Right forelimb (tissue), 1 donor: ENCODE results near the gene C1orf21.
"Not testable (repeated sequence)": the region's sequence is repeated elsewhere in the genome, so short reads cannot be mapped to it uniquely, and the experiment has no call there.

Experiments
- DNase-seq: peaks from one replicate; pipeline ENCODE4 v3.0.0-alpha.2; 2018

The C1orf21 gene

GRCh38 chr1:184386312-184387068 is at the start of gene C1orf21:
Gene C1orf21 (plus strand): TSS chr1:184387029. CDS start chr1:184477510, 90,481 bp downstream.
- DNase-seq = peak; percentile 95

- not testable (repeated sequence) for DNase-seq
These were observed 49.0 kb upstream of the C1orf21 start for GRCh38 chr1:184337865-184338264.

GRCh38 chr1:184340984-184341383 is 45.8 kb upstream of the C1orf21 start:
- no peak for DNase-seq

GRCh38 chr1:184350573-184350972 is 36.3 kb upstream of the C1orf21 start:
- DNase-seq = no peak

GRCh38 chr1:184351416-184351975 is 35.3 kb upstream of the C1orf21 start:
- no peak for DNase-seq

GRCh38 chr1:184352776-184353175 is 34.1 kb upstream of the C1orf21 start:
- no peak for DNase-seq

- DNase-seq = no peak
These were observed 32.1 kb upstream of the C1orf21 start for GRCh38 chr1:184354719-184355118.

GRCh38 chr1:184356891-184357290 is 29.9 kb upstream of the C1orf21 start:
- DNase-seq = no peak

- DNase-seq = no peak
These were observed 28.6 kb upstream of the C1orf21 start for GRCh38 chr1:184358256-184358655.

GRCh38 chr1:184359909-184360308 is 26.9 kb upstream of the C1orf21 start:
- no peak for DNase-seq

- no peak for DNase-seq
These were observed 24.0 kb upstream of the C1orf21 start for GRCh38 chr1:184362876-184363275.

GRCh38 chr1:184365699-184366098 is 21.1 kb upstream of the C1orf21 start:
- DNase-seq = no peak

- DNase-seq = peak; percentile 54
These were observed 19.8 kb upstream of the C1orf21 start for GRCh38 chr1:184366997-184367396.

- no peak for DNase-seq
These were observed 19.3 kb upstream of the C1orf21 start for GRCh38 chr1:184367427-184368038.

- DNase-seq = no peak
These were observed 18.5 kb upstream of the C1orf21 start for GRCh38 chr1:184368354-184368753.

- DNase-seq = no peak
These were observed 16.0 kb upstream of the C1orf21 start for GRCh38 chr1:184370850-184371249.

- DNase-seq = no peak
These were observed 13.7 kb upstream of the C1orf21 start for GRCh38 chr1:184373155-184373554.

GRCh38 chr1:184376369-184376768 is 10.5 kb upstream of the C1orf21 start:
- no peak for DNase-seq

GRCh38 chr1:184379111-184379752 is 7.6 kb upstream of the C1orf21 start:
- no peak for DNase-seq

GRCh38 chr1:184380468-184380867 is 6.4 kb upstream of the C1orf21 start:
- DNase-seq = no peak

GRCh38 chr1:184383772-184384323 is 3.0 kb upstream of the C1orf21 start:
- DNase-seq = no peak

- no peak for DNase-seq
These were observed 941 bp upstream of the C1orf21 start for GRCh38 chr1:184385865-184386311.

- no peak for DNase-seq
These were observed 243 bp downstream of the C1orf21 start for GRCh38 chr1:184387069-184387475.
